NCI-H345 (cell line): ENCODE measurements around the gene RASL12.
"Not testable (repeated sequence)": the region's sequence is repeated elsewhere in the genome, so short reads cannot be mapped to it uniquely, and the experiment has no call there.

Experiments
- DNase-seq: peaks from one replicate; lab custom pipeline; 2025; lab: John Stamatoyannopoulos, UW

The RASL12 gene, protein sequence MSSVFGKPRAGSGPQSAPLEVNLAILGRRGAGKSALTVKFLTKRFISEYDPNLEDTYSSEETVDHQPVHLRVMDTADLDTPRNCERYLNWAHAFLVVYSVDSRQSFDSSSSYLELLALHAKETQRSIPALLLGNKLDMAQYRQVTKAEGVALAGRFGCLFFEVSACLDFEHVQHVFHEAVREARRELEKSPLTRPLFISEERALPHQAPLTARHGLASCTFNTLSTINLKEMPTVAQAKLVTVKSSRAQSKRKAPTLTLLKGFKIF

DNA sequence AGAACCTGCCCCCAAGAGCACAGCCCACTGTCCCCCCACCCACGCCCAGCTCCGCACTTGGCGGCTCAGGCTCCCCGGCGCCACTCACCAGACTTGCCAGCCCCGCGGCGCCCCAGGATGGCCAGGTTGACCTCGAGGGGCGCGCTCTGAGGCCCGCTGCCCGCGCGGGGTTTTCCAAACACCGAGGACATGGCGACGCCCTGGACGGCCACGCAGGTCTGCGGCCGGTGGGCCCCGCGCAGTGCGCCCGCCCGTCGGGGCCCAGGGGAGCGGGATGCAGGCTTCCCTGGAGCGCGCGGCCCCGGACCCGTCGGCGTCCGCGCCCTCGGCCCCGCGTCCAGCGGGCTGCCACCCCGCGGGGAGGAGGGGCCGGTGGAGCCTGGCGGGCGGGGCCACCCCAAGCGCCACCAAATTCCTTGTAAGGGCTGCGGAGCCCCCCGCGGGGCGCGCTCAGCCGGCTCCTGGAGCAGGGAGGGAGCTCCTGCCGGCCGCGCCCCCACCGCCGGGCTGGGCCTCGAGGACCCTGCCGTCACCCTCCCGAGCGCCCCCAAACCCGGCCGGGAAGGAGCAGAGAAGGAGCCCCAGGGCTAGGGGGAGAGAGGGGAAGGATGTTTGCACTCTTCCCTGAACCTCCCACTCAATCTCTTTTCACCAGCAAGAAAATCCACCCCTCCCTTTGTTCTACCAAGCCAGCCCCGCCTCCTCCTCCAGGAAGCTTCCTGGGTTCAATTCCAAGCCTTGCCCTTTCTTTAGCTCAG is at the start of gene RASL12:
Gene RASL12, minus strand, starts transcription at position 347 of the 758 bp plus-strand sequence. Its CDS starts 156 bp downstream, at position 191.
- no peak for DNase-seq

GRCh38 chr15:65115542-65115941 is 47.8 kb upstream of the RASL12 start:
- DNase-seq = peak; percentile 34

DNA sequence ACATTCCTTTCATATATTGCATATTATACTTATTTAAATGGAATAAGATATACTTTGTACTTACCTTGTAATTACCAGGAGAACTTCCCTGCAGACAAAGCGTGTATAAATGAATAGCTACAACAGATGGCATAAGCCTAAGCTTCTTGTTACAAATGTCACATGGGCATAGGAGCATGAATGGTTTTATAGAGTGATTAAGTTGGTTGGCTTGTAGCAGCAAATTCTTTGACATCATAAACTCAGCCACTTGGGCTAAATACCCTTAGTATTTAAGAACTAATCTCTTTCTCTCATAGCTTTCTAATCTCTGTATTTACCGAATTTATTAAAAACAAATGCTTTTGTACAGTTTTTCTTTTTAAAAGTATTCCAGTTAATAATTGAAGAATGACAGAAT is 47.3 kb upstream of the RASL12 start, which contains the start of gene UBAP1L:
Gene UBAP1L, minus strand, starts transcription at position 115 of the 400 bp plus-strand sequence. CDS start 8,985 bp downstream, outside the sequence.
- DNase-seq = no peak

DNA sequence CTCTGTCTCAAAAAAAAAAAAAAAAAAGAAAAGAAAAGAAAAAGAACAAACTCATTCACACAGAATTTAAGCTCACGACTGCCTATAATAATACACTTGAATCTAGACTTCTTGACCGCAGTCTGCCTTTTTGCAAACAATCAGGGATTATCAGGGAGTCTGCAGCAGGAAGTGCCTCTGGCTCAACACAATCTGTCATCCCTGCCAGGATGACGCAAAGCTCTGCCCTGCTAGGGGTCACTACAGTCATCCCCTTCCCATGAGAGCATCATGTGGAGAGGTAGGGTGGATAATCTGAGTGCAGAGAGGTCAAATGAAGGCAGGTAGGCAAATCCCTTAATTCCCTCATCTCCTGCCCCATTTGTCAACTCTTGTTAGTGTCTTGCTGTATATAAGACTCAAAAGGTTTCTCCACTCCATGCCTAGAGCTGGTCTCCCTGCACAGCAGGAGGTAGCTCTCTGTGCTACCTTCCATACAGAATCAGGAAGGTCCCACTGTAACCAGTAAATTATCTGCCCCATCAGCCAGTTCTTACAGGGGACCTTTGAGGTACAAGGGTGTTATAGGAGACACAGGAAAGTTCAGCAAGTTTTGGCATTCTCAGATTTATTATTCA is 43.0 kb upstream of the RASL12 start:
- DNase-seq = no peak

DNA sequence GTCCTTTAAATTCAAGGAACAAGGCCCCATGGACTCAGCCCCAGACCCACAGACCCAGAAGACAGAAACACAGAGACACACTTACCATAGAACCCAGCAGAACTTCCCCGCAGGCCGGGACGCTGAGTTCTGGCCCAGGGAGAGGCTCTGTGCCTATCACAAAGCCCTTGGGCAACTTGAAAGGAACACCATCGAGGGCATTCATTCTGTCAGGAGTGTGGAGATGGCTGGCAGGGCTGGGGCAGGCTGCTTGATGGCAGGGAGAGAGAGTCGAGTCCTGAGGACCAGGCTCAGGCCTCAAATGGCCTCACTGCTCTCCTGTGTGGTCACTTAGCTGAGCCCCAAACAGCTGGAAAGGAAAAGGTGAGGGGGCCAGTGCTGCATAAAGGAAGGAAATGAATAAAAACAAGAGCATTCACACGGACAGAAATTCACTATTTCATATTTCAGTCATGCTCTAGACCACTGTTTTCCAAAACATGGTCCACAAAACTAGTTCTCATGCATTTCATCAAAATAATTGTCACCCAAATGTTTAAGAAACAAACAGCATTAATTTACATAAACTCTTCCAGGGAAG is 38.3 kb upstream of the RASL12 start:
- DNase-seq = no peak

GRCh38 chr15:65105038-65105437 is 37.2 kb upstream of the RASL12 start:
- no peak for DNase-seq

DNA sequence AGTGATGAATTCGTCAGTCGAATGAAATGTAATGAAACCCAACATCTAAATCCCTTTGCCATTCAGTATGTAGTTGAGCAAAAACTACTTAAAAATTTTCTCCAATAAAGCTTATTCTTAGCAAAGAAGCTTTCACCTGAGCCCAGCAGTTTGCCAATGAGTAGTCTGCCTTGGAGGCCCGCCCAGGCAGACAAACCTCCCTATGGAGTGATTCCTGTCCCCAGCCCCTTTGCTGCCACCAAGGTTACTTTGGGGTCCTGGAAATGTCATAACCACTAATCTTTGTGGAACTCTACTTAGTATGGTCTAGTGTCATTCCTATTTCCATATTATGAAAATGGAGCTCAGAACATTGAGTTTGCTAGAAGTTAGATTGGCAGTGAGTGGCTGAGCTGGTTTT is 35.1 kb upstream of the RASL12 start:
- no peak for DNase-seq

DNA sequence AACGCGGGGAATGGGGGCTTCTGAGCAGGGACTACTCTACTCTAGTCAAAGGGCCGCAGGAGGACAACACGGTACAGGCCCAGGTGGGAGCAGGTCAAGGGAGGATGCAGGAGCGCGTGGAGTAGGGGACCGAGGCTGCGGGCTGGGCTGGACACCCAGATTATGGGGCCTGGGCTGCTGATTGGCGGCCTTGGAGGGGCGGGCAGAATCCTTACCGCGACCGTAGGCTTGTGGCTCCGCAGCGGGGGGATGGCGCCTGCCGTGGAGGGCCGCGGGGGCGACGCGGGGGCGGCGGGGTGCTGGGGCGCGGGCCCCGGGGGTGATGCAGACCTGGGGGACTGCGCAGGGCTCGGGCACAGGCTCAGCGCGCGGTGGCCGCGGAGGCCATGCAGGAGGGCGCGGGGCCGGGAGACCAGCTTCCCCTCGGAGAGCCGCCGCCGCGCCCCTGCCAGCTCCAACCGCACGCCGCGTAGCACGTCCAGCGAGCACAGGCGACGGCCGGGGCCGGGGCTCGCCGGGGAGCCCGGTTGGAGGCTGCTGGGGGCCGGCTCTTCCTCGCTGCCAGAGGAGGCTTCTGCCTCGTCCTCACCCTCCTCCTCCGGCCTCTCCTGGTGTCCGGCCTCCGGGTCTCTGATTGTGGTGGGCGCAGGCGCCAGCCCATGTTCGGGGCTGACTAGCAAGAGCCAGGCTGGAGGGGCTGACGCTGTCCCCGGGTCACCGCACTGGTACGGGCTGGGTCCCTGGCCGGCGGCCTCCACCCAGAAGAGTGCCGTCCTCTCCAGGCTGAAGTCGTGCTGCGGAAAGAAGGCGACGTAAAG is 34.3 kb upstream of the RASL12 start:
- no peak for DNase-seq

GRCh38 chr15:65101411-65101890 is 33.7 kb upstream of the RASL12 start:
- peak; percentile 34 for DNase-seq

- no peak for DNase-seq
Measured at GRCh38 chr15:65100442-65100841, 32.7 kb upstream of the RASL12 start.

- not testable (repeated sequence) for DNase-seq
Measured at GRCh38 chr15:65099801-65100200, 32.0 kb upstream of the RASL12 start.

- no peak for DNase-seq
Measured at GRCh38 chr15:65099336-65099735, 31.5 kb upstream of the RASL12 start.

GRCh38 chr15:65097651-65098263 is 30.0 kb upstream of the RASL12 start:
- DNase-seq = no peak

DNA sequence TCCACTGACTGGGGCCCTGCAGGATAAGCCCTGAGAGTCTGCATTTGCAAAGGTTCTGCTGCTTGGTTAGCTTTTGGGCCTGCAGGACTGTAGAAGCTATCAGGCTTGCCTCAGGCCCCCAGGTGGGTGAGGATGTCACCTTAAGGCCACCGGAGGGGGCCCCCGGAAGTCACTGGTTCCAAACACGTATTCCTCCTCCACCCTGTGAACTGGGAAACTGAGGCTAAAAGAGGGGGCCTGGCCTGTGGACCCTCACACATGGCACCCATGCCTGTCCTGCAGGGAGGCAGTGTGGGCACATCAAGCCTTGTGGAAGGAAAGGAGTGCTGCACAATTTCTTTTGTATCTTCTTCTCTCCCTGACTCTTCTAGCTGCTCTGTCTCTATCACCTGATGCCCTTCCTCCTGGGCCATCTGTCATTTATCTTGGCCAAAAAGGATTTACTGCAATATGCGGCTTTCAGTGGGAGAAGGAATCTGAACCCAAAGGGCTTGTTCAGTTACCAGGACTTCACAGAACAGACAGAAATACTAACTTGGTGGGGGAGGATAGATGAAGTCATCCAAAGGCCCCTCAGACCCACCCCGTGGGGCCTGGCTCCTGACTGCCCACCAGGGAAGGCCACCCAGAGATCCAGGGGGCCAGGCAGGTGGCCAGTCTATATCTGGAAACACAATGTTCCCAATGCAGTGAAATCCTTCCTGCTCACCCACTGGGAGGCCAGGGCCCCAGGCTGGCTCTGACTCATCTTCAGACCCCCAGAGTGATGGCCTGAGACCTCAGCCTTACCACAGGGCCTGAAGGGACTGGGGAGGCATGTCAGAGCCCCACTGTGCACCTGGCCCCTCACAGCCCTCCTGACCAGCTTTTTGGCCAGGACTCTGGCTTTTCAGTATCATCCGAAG is 28.9 kb upstream of the RASL12 start:
- DNase-seq = no peak

GRCh38 chr15:65095747-65096104 is 27.9 kb upstream of the RASL12 start:
- DNase-seq = no peak

- no peak for DNase-seq
Measured at GRCh38 chr15:65095011-65095746, 27.4 kb upstream of the RASL12 start.

GRCh38 chr15:65094294-65094995 is 26.7 kb upstream of the RASL12 start:
- no peak for DNase-seq

- DNase-seq = not testable (repeated sequence)
Measured at GRCh38 chr15:65093793-65094170, 26.0 kb upstream of the RASL12 start.
